C4-2B (cell line): ENCODE measurements around the gene PHYKPL.

Experiments used
- ZFX ChIP-seq: fragments of 450-650 bp; IDR thresholded peaks from 2 replicates; pipeline ENCODE4 v1.6.1; 2017
- TF ChIP-seq, protein P1 (sequence below): fragments of 450-650 bp; conservative IDR thresholded peaks from 2 replicates; pipeline ENCODE4 v1.5.1; 2017; ENCODE audit warnings: mild to moderate bottlenecking

DNA sequence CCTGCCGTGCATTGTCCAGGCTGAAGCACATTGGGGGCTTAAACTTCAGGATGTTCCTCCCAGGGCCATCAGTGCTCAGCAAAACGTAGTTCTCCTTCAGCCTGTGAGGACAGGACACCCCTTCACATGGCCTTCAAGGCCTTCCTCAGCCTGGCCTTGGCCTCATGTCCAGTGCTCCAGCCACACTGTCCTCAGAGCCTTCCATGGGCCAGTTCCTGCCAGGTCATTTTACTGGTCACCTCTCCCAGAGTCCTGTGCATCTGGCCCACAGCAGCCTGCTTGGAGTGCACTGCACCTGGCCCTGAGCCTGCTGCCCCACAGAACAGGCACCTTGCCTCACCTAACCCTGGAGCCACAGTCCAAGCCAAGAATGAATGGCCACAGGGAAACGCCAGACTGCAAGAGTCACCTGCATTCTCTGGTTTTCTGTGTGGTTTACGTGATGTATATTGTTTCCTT is 19.6 kb downstream of the PHYKPL start:
- TF ChIP-seq, protein P1, sequence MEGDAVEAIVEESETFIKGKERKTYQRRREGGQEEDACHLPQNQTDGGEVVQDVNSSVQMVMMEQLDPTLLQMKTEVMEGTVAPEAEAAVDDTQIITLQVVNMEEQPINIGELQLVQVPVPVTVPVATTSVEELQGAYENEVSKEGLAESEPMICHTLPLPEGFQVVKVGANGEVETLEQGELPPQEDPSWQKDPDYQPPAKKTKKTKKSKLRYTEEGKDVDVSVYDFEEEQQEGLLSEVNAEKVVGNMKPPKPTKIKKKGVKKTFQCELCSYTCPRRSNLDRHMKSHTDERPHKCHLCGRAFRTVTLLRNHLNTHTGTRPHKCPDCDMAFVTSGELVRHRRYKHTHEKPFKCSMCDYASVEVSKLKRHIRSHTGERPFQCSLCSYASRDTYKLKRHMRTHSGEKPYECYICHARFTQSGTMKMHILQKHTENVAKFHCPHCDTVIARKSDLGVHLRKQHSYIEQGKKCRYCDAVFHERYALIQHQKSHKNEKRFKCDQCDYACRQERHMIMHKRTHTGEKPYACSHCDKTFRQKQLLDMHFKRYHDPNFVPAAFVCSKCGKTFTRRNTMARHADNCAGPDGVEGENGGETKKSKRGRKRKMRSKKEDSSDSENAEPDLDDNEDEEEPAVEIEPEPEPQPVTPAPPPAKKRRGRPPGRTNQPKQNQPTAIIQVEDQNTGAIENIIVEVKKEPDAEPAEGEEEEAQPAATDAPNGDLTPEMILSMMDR: no peak
- TF ChIP-seq ZFX: no peak
